Tibial nerve (tissue), 4 donors: ENCODE data around the gene PPOX. TPM values are rescaled to one million over a fixed set of nuclear protein-coding genes. Genes with fewer than 3 reads are reported as not detected.

Source experiments
- DNase-seq, 2 donors: peaks; one replicate each; pipeline ENCODE4 v3.0.0-alpha.2; 2019; ENCODE audit warnings: low spot score in 2 of 2
- H3K27ac ChIP-seq, 4 donors: fragments of 200-600 bp; sonication (generic) in 3 of 4; one replicate each; pipeline ENCODE4 v1.5.1; 2017 to 2019; ENCODE audit warnings: mild to moderate bottlenecking in 1 of 4
- H3K27me3 ChIP-seq, 2 donors: fragments of 200-600 bp; sonication (generic) in 1 of 2; one replicate each; pipeline versions ENCODE4 v1.5.1 to v1.6.0; 2017 to 2019
- H3K36me3 ChIP-seq, 3 donors: fragments of 200-600 bp; sonication (generic); one replicate each; pipeline ENCODE4 v1.5.1; 2018 to 2019
- H3K4me1 ChIP-seq, 4 donors: fragments of 200-600 bp; sonication (generic) in 3 of 4; one replicate each; pipeline ENCODE4 v1.5.1; 2017 to 2019
- H3K4me3 ChIP-seq, 4 donors: fragments of 200-600 bp; sonication (generic) in 3 of 4; one replicate each; pipeline ENCODE4 v1.5.1; 2017 to 2019; ENCODE audit warnings: mild to moderate bottlenecking in 1 of 4, moderate library complexity in 1 of 4
- H3K9me3 ChIP-seq, 4 donors: fragments of 200-600 bp; sonication (generic) in 3 of 4; one replicate each; pipeline ENCODE4 v1.5.1; 2017 to 2019
- EP300 ChIP-seq, 2 donors: sonication (generic); formaldehyde crosslinking; IDR thresholded peaks; one replicate each; pipeline ENCODE4 v1.6.1; 2017; ENCODE audit warnings: antibody characterized with exemption in 2 of 2, mild to moderate bottlenecking in 1 of 2
- POLR2A ChIP-seq, 2 donors: fragments of 450-650 bp; IDR thresholded peaks; one replicate each; pipeline ENCODE4 v1.6.1; 2017; ENCODE audit warnings: antibody characterized with exemption in 2 of 2, mild to moderate bottlenecking in 2 of 2, moderate library complexity in 2 of 2
- WGBS, 2 donors: methylation state at CpG; one replicate each; pipeline ENCODE4 v1.1.5; 2018; 5-methylcytosine and 5-hydroxymethylcytosine counted together
- total RNA-seq, 4 donors: library from RNA; depleted of rRNA; stranded (reverse); fragments of >200 nt; gene quantifications; one replicate each; pipeline ENCODE4 v1.1.0, GENCODE V29; 2016
- TF ChIP-seq, protein P1 (sequence below), 5 experiments: fragments of 200-600 bp in 3 of 5; fragments of 450-650 bp in 2 of 5; sonication (generic) in 3 of 5; IDR thresholded peaks; one replicate each; pipeline ENCODE4 v1.5.1; 2016 to 2019; ENCODE audit warnings: antibody characterized with exemption in 5 of 5, mild to moderate bottlenecking in 3 of 5, moderate library complexity in 2 of 5

Gene PPOX
- total RNA-seq, 4 donors from 2014 or later = 25.6 to 39.3 (median 26.5) TPM

DNA sequence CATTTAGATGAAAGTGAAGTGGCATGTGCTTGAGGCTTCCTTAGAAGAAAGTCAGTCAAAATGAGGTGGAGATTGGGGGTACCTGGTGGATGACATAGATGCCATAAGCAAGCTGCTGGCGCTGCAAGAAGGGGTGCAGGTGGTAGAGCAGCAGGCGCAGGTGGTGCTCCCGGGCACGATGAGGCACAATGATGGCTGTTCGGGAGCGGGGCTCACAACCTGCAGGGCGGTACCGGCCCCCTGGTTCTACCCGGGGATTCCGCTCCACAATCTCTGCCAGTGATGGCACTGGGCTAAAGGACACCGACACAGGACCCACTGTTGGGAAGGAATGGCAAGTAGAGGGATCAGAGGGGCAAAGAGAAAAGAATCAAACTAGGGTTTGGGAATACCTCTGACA lies 8.7 kb downstream of the PPOX start:
- no peak for DNase-seq
- peaks cover 0 to 45% (median 16%) of the 10 kb centered on the region in 4 donors for H3K4me1 ChIP-seq
- WGBS, 2 donors = 90 to 96% methylated on average over 11 of the region's 11 CpGs
- TF ChIP-seq POLR2A (IDR thresholded peaks at IDR 0.05) (no peak), EP300 (IDR thresholded peaks at IDR 0.05) (no peak)
- TF ChIP-seq, protein P1, sequence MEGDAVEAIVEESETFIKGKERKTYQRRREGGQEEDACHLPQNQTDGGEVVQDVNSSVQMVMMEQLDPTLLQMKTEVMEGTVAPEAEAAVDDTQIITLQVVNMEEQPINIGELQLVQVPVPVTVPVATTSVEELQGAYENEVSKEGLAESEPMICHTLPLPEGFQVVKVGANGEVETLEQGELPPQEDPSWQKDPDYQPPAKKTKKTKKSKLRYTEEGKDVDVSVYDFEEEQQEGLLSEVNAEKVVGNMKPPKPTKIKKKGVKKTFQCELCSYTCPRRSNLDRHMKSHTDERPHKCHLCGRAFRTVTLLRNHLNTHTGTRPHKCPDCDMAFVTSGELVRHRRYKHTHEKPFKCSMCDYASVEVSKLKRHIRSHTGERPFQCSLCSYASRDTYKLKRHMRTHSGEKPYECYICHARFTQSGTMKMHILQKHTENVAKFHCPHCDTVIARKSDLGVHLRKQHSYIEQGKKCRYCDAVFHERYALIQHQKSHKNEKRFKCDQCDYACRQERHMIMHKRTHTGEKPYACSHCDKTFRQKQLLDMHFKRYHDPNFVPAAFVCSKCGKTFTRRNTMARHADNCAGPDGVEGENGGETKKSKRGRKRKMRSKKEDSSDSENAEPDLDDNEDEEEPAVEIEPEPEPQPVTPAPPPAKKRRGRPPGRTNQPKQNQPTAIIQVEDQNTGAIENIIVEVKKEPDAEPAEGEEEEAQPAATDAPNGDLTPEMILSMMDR (IDR thresholded peaks at IDR 0.05) = no peak
- no peaks in the 10 kb centered on the region for H3K9me3 ChIP-seq
- H3K27ac ChIP-seq = no peak overlapping the region
- H3K27me3 ChIP-seq = no peaks in the 10 kb centered on the region
- peaks cover 0 to 61% (median 19%) of the 10 kb centered on the region in 3 donors for H3K36me3 ChIP-seq
- no peak overlapping the region for H3K4me3 ChIP-seq

GRCh38 chr1:161175771-161176453 lies 9.7 kb downstream of the PPOX start:
- peak overlapping the region in 3 of 4 donors; percentile 60 to 97 (median 73) for H3K4me3 ChIP-seq
- peaks cover 0 to 51% (median 17%) of the 10 kb centered on the region in 3 donors for H3K36me3 ChIP-seq
- no peaks in the 10 kb centered on the region for H3K27me3 ChIP-seq
- peaks cover 0 to 45% (median 16%) of the 10 kb centered on the region in 4 donors for H3K4me1 ChIP-seq
- peak overlapping the region in 3 of 4 donors; percentile 85 to 99 (median 94) for H3K27ac ChIP-seq
- DNase-seq = no peak
- WGBS, 2 donors = 80 to 85% methylated on average over 10 of the region's 10 CpGs
- no peaks in the 10 kb centered on the region for H3K9me3 ChIP-seq
- TF ChIP-seq EP300 (IDR thresholded peaks at IDR 0.05) = no peak
- TF ChIP-seq, protein P1 (IDR thresholded peaks at IDR 0.05) = no peak
- no peak for TF ChIP-seq POLR2A (IDR thresholded peaks at IDR 0.05)

GRCh38 chr1:161176468-161177111 lies 10.4 kb downstream of the PPOX start:
- no peak for TF ChIP-seq POLR2A (IDR thresholded peaks at IDR 0.05)
- TF ChIP-seq EP300 (IDR thresholded peaks at IDR 0.05) = no peak
- TF ChIP-seq, protein P1 (IDR thresholded peaks at IDR 0.05) = no peak

DNA sequence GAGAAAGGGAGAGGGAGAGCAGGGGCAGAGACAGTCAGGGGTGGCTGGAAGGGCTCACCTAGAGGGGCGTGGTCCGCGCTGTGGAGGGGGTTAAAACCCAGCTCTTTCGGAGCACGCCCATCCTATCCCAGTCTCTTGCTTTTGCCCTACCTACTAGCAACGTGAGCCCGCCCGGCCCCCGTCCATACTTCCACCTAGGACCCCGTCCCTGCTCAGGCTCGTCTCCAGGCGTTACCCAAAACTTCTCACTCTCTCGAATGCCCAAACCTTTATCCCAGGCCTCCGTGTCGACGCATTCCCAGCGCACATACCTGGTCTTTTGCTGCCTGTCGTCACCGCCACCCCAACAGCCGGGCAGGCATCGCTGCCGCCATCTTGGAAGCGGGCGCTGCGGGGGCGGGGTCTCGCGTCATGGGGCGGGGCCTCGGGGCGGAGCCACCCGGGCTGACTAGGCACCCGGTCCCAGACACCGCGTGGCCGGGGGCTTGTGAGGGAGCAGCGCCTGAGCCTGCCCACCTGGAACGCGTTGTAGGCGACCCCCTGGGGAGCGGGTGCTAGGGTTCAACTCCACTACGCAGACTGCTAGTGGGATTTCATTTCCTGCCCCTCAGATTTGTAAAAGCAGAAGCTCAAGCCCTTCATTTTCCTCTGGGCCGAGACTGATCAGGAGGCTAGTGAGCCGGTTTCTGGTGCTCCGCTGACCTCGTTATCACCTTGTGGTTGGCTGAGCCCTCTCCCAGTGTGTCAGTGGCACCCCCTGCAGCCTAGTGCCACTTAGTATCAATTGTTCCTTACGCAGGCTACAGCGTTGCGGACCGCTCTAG lies 11.1 kb downstream of the PPOX start, which contains the start of gene B4GALT3:
B4GALT3 (minus strand) TSS at position 396 of the 824 bp plus-strand sequence. CDS start 1,447 bp downstream, outside the sequence.
- H3K9me3 ChIP-seq = no peaks in the 10 kb centered on the region
- peaks cover 0 to 37% (median 5%) of the 10 kb centered on the region in 3 donors for H3K36me3 ChIP-seq
- WGBS, 2 donors = 5 to 6% methylated on average over 26 to 39 of the region's 50 CpGs
- H3K4me1 ChIP-seq = peaks cover 0 to 49% (median 17%) of the 10 kb centered on the region in 4 donors
- H3K4me3 ChIP-seq = peak within 1 kb of the TSS; percentile 60 to 97 (median 66)
- peak within 1 kb of the TSS; percentile 83 to 99 (median 90) for H3K27ac ChIP-seq
- no peaks in the 10 kb centered on the region for H3K27me3 ChIP-seq
- TF ChIP-seq, protein P1 (IDR thresholded peaks at IDR 0.05) = peak in 1 of 5 experiments; percentile 13
- peak; percentile 65 to 94 for TF ChIP-seq EP300 (IDR thresholded peaks at IDR 0.05)
- TF ChIP-seq POLR2A (IDR thresholded peaks at IDR 0.05) = peak; percentile 68 to 87
- DNase-seq = peak; percentile 87 to 92

More at GRCh38 chr1:161176468-161177111, 10.4 kb downstream of the PPOX start:
- DNase-seq = no peak
- Histone ChIP-seq H3K27me3 (no peaks in the 10 kb centered on the region), H3K36me3 (peaks cover 0 to 45% (median 11%) of the 10 kb centered on the region in 3 donors), H3K4me1 (peaks cover 0 to 50% (median 16%) of the 10 kb centered on the region in 4 donors), H3K9me3 (no peaks in the 10 kb centered on the region), H3K4me3 (peak overlapping the region; percentile 60 to 97 (median 66)), H3K27ac (peak overlapping the region; percentile 83 to 99 (median 90))
- WGBS, 2 donors = 17 to 20% methylated on average over 17 of the region's 17 CpGs
